GM12878 (cell line): ENCODE results near the gene RAB10. TPM values are rescaled to one million over a fixed set of nuclear protein-coding genes. Genes with fewer than 3 reads are reported as not detected.

Source experiments
- ASH2L ChIP-seq: fragments of 300-600, 200-600 bp; sonication (generic); IDR thresholded peaks from 2 replicates; pipeline ENCODE4 v1.6.1; 2017; ENCODE audit warnings: low read depth, mild to moderate bottlenecking, borderline replicate concordance
- CBX5 ChIP-seq: sonication (generic); IDR thresholded peaks from 2 replicates; pipeline ENCODE4 v1.6.1; 2016; ENCODE audit warnings: low read depth, moderate library complexity, mild to moderate bottlenecking, inconsistent platforms
- CREB1 ChIP-seq: IDR thresholded peaks from 2 replicates; pipeline ENCODE4 v1.6.1; 2012; ENCODE audit warnings: low read depth, mild to moderate bottlenecking, inconsistent platforms
- IRF4 ChIP-seq: IDR thresholded peaks from 2 replicates; pipeline ENCODE4 v1.6.1; 2011; ENCODE audit warnings: low read depth, low read length
- MEF2A ChIP-seq: IDR thresholded peaks from 2 replicates; pipeline ENCODE4 v1.6.1; 2011; ENCODE audit warnings: low read depth, mild to moderate bottlenecking, low read length, moderate library complexity; ENCODE audit not compliant: insufficient read depth
- NR2C1 ChIP-seq: fragments of 450-650 bp; IDR thresholded peaks from 2 replicates; pipeline ENCODE4 v1.6.1; 2017; ENCODE audit warnings: antibody characterized with exemption, mild to moderate bottlenecking, moderate library complexity
- PRDM15 ChIP-seq: fragments of 450-650 bp; formaldehyde crosslinking; IDR thresholded peaks from 2 replicates; pipeline ENCODE4 v1.4.0; 2020; ENCODE audit warnings: mild to moderate bottlenecking, moderate library complexity
- RB1 ChIP-seq: fragments of 450-650 bp; formaldehyde crosslinking; IDR thresholded peaks from 2 replicates; pipeline ENCODE4 v1.6.1; 2017; ENCODE audit warnings: mild to moderate bottlenecking, borderline replicate concordance
- ZNF687 ChIP-seq: fragments of 450-650 bp; IDR thresholded peaks from 2 replicates; pipeline ENCODE4 v1.6.1; 2017; ENCODE audit warnings: mild to moderate bottlenecking, moderate library complexity
- polyA plus RNA-seq, 11 experiments: library from polyadenylated mRNA; depleted of rRNA in 4 of 11; unstranded in 6 of 11; stranded (reverse) in 5 of 11; fragments of >200 nt; fragmentation: Nextera tagmentation in 4 of 11; fragmentation: Illumina TruSeq in 1 of 11; extraction: Ambion mirVana in 4 of 11; extraction: Trizol in 1 of 11; gene quantifications; 1 replicate in 1 of 11; 2 replicates in 10 of 11; pipeline versions ENCODE4 v1.2.1 to v1.2.3, GENCODE V29; 2011 to 2016; ENCODE audit warnings: inconsistent platforms in 2 of 11, missing spikeins in 2 of 11, low read depth in 1 of 11
- total RNA-seq, 4 experiments: library from RNA; depleted of rRNA in 3 of 4; stranded (reverse); fragments of >200 nt in 3 of 4; fragmentation: Illumina TruSeq in 1 of 4; extraction: Trizol in 1 of 4; gene quantifications; 2 replicates each; pipeline versions ENCODE4 v1.2.1 to v1.2.3, GENCODE V29; 2013 to 2021

Gene RAB10
- total and polyA plus RNA-seq, 10 of the 15 experiments (the other 5 are each of a cell fraction or from before 2014, with no cell fraction given) = 13.3 to 109 (median 82.0) TPM

DNA sequence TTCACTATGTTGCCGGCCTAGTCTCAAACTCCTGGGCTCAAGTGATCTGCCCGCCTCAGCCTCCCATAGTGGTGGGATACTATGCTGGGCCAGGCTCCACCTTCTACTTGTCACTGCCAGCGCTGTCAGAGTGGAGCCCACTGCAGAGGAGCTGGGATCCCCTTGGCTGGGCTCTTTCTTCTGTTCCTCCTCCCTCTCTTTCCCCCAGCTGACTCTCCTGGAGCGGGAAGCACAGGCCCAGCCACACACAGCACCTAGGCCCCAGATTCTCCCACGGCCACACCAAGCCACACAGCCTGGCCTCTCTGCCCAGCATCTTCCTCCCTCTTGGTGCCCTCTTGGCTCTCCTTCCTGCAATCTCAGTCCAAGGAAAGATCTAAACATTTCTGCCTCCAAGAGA lies 135.3 kb downstream of the RAB10 start (continued):
- TF ChIP-seq PRDM15 (CRISPR knock-in tag) = no peak
- TF ChIP-seq ZNF687 = no peak
- TF ChIP-seq NR2C1 = no peak
- no peak for TF ChIP-seq CREB1
- TF ChIP-seq CBX5 = no peak
- TF ChIP-seq ASH2L = no peak
- no peak for TF ChIP-seq MEF2A
- TF ChIP-seq RB1 = no peak
- no peak for TF ChIP-seq IRF4
